ENCODE results near the gene SEC23B.
"Not testable (repeated sequence)": the region's sequence is repeated elsewhere in the genome, so short reads cannot be mapped to it uniquely, and the experiment has no call there.

SEC23B gene
- 42.6 to 62.7 (median 55.2) reads per million in 4 donors for total RNA-seq

GRCh38 chr20:18507218-18508191 is at the start of gene SEC23B:
Gene SEC23B, plus strand, starts transcription at chr20:18507940. Its CDS starts 2,896 bp downstream, at chr20:18510836.
- DNase-seq: peak; percentile 92 to 99 (median 94)

GRCh38 chr20:18465536-18466200 is 42.1 kb upstream of the SEC23B start:
- no peak for DNase-seq

- DNase-seq: no peak
These were observed 41.2 kb upstream of the SEC23B start for GRCh38 chr20:18466574-18466893.

GRCh38 chr20:18466894-18467730 is 40.6 kb upstream of the SEC23B start, which contains the start of the genes DZANK1 and POLR3F:
Gene DZANK1, minus strand, starts transcription at chr20:18467030. Its CDS starts 1,672 bp downstream, at chr20:18465358.
Gene POLR3F, plus strand, starts transcription at chr20:18467390. Its CDS starts 117 bp downstream, at chr20:18467507.
- peak; percentile 75 to 94 (median 86) for DNase-seq

GRCh38 chr20:18477218-18477617 is 30.5 kb upstream of the SEC23B start:
- DNase-seq: no peak

- no peak for DNase-seq
These were observed 29.9 kb upstream of the SEC23B start for GRCh38 chr20:18477821-18478220.

- no peak for DNase-seq
These were observed 26.1 kb upstream of the SEC23B start for GRCh38 chr20:18481596-18481995.

- no peak for DNase-seq
These were observed 19.4 kb upstream of the SEC23B start for GRCh38 chr20:18488301-18488700.

- DNase-seq: no peak
These were observed 11.7 kb upstream of the SEC23B start for GRCh38 chr20:18496042-18496441.

- DNase-seq: peak; percentile 39 to 79 (median 60)
These were observed 10.8 kb upstream of the SEC23B start, which contains the start of gene RBBP9 for GRCh38 chr20:18496740-18497592. Gene RBBP9, minus strand, starts transcription at chr20:18497225. Its CDS starts 58 bp downstream, at chr20:18497167.

GRCh38 chr20:18497603-18498002 is 10.1 kb upstream of the SEC23B start:
- no peak for DNase-seq

GRCh38 chr20:18501672-18502071 is 6.1 kb upstream of the SEC23B start:
- DNase-seq: not testable (repeated sequence)

- DNase-seq: no peak
These were observed 3.2 kb upstream of the SEC23B start for GRCh38 chr20:18504479-18505060.

- DNase-seq: peak in 1 of 5 donors; percentile 21
These were observed 996 bp upstream of the SEC23B start for GRCh38 chr20:18506744-18507143.

- no peak for DNase-seq
These were observed 3.8 kb downstream of the SEC23B start for GRCh38 chr20:18511571-18511970.

GRCh38 chr20:18513208-18513607 is 5.5 kb downstream of the SEC23B start:
- DNase-seq: no peak

GRCh38 chr20:18514127-18514526 is 6.4 kb downstream of the SEC23B start:
- DNase-seq: no peak

- no peak for DNase-seq
These were observed 8.2 kb downstream of the SEC23B start for GRCh38 chr20:18515973-18516372.

GRCh38 chr20:18522066-18522465 is 14.3 kb downstream of the SEC23B start:
- not testable (repeated sequence) for DNase-seq

GRCh38 chr20:18523066-18523465 is 15.3 kb downstream of the SEC23B start:
- no peak for DNase-seq

- no peak for DNase-seq
These were observed 16.9 kb downstream of the SEC23B start for GRCh38 chr20:18524646-18525045.

Measured in T-helper 1 cell (primary cell).